Body of pancreas (tissue), 4 donors: Measurements from ENCODE around the gene PKNOX2.

Experiments used
- POLR2A ChIP-seq, 3 donors: fragments of 450-650 bp; IDR thresholded peaks; one replicate each; pipeline ENCODE4 v1.6.1; 2016; ENCODE audit warnings: antibody characterized with exemption in 3 of 3, mild to moderate bottlenecking in 2 of 3
- TF ChIP-seq, protein P1 (sequence below), 7 experiments: fragments of 450-650 bp in 4 of 7; fragments of 200-600 bp in 3 of 7; sonication (generic) in 3 of 7; IDR thresholded peaks; one replicate each; pipeline ENCODE4 v1.5.1; 2016 to 2019; ENCODE audit warnings: antibody characterized with exemption in 7 of 7

DNA sequence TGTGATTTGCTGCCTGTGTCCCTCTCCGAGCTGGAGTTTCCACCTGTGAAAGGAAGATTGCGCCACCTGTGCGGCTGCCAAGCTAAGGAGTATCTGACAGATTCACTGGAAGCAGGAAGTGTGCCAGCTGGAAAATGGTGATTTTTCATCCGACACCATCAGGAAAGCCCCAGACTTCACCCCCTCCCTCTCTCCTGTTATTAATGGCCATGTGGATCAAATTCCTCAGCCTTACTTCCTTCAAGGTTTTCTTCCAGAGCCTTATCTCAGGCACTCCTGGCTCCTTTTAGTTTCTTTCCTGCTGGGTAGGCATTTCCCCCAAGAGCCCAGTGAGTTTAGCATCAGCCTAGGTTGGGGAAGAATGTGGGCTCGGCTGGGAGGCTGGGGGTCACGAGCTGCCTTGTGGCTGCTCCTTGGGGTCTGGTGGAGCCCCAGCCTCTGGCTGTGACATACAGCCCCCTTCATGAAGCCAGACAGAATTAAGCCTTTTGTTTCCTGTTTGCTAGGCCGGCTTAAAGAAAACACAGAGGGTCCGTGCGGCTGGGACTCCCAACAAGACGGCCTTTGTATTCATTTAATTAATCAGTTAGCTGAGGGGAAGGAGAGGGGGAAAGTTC, 37.1 kb downstream of the PKNOX2 start:
- TF ChIP-seq, protein P1, sequence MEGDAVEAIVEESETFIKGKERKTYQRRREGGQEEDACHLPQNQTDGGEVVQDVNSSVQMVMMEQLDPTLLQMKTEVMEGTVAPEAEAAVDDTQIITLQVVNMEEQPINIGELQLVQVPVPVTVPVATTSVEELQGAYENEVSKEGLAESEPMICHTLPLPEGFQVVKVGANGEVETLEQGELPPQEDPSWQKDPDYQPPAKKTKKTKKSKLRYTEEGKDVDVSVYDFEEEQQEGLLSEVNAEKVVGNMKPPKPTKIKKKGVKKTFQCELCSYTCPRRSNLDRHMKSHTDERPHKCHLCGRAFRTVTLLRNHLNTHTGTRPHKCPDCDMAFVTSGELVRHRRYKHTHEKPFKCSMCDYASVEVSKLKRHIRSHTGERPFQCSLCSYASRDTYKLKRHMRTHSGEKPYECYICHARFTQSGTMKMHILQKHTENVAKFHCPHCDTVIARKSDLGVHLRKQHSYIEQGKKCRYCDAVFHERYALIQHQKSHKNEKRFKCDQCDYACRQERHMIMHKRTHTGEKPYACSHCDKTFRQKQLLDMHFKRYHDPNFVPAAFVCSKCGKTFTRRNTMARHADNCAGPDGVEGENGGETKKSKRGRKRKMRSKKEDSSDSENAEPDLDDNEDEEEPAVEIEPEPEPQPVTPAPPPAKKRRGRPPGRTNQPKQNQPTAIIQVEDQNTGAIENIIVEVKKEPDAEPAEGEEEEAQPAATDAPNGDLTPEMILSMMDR (IDR thresholded peaks at IDR 0.05): peak in 1 of 7 experiments; percentile 39
- no peak for TF ChIP-seq POLR2A (IDR thresholded peaks at IDR 0.05)
